Fibroblast of pulmonary artery (primary cell): Measurements from ENCODE around the gene SLC9A9.
"Not testable (repeated sequence)": the region's sequence is repeated elsewhere in the genome, so short reads cannot be mapped to it uniquely, and the experiment has no call there.

Source experiments
- DNase-seq: peaks from one replicate; pipeline ENCODE4 v3.0.0-alpha.2; 2010; ENCODE audit warnings: low read depth
- H3K4me3 ChIP-seq: replicated peaks from 2 replicates; pipeline ENCODE4 v1.5.1; 2011; ENCODE audit warnings: low read depth, mild to moderate bottlenecking, control low read depth, low read length, moderate library complexity
- TF ChIP-seq, protein P1 (sequence below): IDR thresholded peaks from 2 replicates; pipeline ENCODE4 v1.5.1; 2011; ENCODE audit warnings: mild to moderate bottlenecking, control low read depth, low read length, inconsistent platforms; ENCODE audit errors: missing control alignments

The SLC9A9 gene

DNA sequence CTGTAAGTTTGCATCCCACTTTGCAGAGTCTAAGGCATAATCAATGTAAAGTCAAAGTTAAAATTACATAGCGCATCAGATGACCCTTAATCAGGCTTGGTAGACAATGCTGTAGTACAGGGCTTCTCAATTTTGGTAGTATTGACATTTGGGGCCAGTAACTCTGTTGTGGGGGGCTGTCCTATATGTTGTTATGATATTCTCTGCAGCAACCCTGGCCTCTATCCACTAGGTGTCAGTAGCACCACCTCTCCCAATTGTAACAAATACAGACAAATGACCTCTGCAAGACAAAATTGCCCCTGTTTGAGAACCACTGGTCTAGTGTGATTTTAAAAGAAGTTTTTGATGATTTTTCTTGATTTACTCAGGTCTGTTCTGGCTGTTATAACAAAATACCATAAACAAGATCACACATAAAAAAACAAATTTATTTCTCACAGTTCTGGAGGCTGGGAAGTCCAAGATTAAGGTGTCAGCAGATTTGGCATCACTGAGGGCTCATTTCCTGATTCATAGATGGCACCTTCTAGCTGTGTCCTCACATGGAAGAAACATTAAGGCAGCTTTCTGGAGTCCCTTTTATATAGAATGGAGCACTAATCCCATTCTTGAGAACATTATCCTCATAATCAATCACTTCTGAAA lies 37.6 kb upstream of the SLC9A9 start:
- no peak overlapping the region for H3K4me3 ChIP-seq
- peak; percentile 63 for DNase-seq
- TF ChIP-seq, protein P1, sequence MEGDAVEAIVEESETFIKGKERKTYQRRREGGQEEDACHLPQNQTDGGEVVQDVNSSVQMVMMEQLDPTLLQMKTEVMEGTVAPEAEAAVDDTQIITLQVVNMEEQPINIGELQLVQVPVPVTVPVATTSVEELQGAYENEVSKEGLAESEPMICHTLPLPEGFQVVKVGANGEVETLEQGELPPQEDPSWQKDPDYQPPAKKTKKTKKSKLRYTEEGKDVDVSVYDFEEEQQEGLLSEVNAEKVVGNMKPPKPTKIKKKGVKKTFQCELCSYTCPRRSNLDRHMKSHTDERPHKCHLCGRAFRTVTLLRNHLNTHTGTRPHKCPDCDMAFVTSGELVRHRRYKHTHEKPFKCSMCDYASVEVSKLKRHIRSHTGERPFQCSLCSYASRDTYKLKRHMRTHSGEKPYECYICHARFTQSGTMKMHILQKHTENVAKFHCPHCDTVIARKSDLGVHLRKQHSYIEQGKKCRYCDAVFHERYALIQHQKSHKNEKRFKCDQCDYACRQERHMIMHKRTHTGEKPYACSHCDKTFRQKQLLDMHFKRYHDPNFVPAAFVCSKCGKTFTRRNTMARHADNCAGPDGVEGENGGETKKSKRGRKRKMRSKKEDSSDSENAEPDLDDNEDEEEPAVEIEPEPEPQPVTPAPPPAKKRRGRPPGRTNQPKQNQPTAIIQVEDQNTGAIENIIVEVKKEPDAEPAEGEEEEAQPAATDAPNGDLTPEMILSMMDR: peak; percentile 91

DNA sequence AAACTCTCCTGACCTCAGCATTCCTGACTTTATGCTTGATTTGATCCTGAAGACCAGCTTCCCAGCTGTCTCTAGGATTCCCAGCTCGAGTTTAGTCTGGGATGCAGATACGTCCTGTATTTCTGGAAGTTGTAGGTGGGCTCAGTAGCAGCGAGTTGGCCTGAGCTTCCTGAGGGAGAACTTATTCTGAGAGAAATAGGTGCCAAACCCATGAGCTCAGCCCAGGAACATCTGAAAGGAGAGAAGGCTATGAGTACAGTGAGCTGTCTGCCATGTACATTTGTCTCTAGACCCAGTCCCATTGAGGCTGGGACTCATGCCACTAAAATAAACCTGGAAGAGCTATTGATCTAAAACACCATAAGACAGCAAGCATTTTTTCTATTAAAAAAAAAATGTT lies 36.6 kb upstream of the SLC9A9 start:
- DNase-seq: no peak
- TF ChIP-seq, protein P1: no peak
- no peak overlapping the region for H3K4me3 ChIP-seq

DNA sequence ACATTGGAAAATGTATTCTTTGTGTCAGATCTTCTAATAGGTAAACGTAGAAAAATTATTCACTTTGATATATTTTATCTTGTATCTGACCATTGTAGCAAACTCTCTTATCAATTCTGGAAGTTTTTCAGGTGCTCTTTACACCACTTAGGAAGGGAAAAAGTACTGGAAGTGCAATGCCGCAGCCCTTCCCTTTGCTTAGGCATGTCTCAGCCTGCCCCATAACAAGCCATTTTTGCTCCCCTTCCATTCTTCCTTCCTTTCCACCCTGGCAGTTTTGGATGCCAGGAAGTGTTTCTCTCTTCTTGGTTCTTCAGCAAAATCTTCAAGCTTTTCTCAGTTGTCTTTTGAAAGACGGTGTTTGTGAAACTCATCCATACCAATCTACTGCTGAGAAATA lies 34.9 kb upstream of the SLC9A9 start:
- TF ChIP-seq, protein P1: no peak
- no peak for DNase-seq

DNA sequence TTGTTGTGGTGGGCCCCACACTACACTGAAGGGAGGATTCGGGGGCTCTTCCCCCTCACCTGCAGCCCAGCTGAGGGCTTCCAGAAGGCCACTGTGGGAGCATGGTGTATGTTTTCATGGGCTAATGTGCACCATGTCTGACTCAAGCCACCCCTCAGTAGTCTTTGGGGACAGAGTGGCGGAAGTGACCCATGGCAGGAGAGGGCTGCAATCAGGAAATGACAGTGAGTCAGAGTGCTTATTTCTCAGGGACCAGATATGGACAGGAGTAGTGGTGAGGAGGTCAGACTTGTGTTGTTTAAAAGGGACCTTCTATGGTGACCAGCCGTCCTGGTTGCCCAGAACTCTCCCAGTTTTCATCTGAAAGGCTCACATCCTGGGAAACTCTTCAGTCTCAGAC lies 32.8 kb upstream of the SLC9A9 start:
- TF ChIP-seq, protein P1: no peak
- no peak overlapping the region for H3K4me3 ChIP-seq
- DNase-seq: no peak

More for the DNA sequence above, 34.9 kb upstream of the SLC9A9 start:
- no peak overlapping the region for H3K4me3 ChIP-seq

DNA sequence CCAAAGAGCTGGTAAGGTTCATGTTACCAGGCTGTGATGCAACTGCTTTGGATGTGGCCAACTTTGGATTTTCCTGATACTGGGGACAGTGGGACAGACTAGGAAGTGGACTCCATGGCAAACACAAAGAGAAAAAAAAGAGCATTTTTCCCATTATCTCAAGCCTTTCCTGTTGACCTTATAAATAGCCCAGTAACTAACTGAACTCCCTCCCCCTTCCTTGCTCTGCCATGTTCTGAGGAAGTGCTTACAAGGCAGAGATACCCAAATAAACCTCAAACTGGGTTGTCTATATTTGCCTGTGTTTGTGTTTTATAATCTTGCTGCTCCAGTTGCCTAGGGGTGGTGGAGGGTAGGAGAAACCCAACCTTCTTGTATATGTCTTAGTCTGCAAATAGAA lies 27.3 kb upstream of the SLC9A9 start:
- DNase-seq: peak; percentile 69
- H3K4me3 ChIP-seq: no peak overlapping the region
- TF ChIP-seq, protein P1: no peak

DNA sequence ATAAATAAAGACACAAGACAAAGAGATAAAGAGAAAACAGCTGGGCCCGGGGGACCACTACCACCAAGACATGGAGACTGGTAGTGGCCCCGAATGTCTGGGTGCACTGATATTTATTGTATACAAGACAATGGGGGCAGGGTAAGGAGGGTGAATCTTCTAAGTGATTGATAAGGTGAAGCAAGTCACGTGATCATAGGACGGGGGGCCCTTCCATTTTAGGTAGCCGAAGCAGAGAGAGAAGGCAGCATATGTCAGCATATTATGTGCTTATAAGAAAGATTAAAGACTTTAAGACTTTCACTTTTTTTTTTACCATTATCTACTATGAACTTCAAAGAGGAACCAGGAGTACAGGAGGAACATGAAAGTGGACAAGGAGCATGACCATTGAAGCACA lies 25.3 kb upstream of the SLC9A9 start:
- DNase-seq, H3K4me3 ChIP-seq: not testable (repeated sequence)

DNA sequence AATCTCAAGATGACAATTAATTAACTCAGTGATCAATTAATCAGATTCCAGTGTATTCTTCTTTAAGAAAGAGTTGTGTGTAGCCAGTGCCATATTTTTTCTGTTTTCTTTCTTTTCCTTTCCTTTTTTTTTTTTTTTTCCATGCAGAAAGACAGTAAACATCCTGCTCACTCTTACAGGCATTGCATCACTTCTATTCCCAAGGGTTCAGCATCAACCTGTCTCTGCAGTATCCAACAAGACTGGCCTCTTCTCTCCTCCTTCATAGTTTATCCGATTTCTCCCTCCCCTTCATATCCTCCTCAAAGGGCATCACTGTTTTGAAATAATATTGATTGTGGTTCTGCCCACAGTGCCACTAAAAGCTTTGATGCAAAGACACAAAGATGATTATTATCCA lies 17.0 kb upstream of the SLC9A9 start:
- DNase-seq: peak; percentile 60
- no peak overlapping the region for H3K4me3 ChIP-seq
- TF ChIP-seq, protein P1: no peak
